GM12878 (cell line): ENCODE measurements around the gene STKLD1. TPM values are rescaled to one million over a fixed set of nuclear protein-coding genes. Genes with fewer than 3 reads are reported as not detected.

Experiments used
- BACH1 ChIP-seq: fragments of 450-650 bp; IDR thresholded peaks from 2 replicates; pipeline ENCODE4 v1.6.1; 2017; ENCODE audit warnings: mild to moderate bottlenecking, borderline replicate concordance
- BCL11A ChIP-seq: IDR thresholded peaks from 2 replicates; pipeline ENCODE4 v1.6.1; 2011; ENCODE audit warnings: low read depth, low read length
- CHD2 ChIP-seq: IDR thresholded peaks from 2 replicates; pipeline ENCODE4 v1.6.1; 2011; ENCODE audit warnings: low read depth, low read length, improper control_type of control experiment, borderline replicate concordance
- EP300 ChIP-seq, 2 experiments: fragments of 150-350 bp in 1 of 2; IDR thresholded peaks; 2 replicates each; pipeline ENCODE4 v1.6.1; 2011 to 2012; ENCODE audit warnings: low read depth in 2 of 2, low read length in 2 of 2, borderline replicate concordance in 1 of 2, improper control_type of control experiment in 1 of 2, inconsistent platforms in 1 of 2; ENCODE audit not compliant: control insufficient read depth in 1 of 2
- JUND ChIP-seq: IDR thresholded peaks from 2 replicates; pipeline ENCODE4 v1.6.1; 2012; ENCODE audit warnings: low read depth, mild to moderate bottlenecking, low read length, improper control_type of control experiment, moderate library complexity
- NRF1 ChIP-seq: conservative IDR thresholded peaks from 2 replicates; pipeline ENCODE4 v1.6.1; 2011; ENCODE audit warnings: mild to moderate bottlenecking, low read depth, low read length, improper control_type of control experiment
- POLR2A ChIP-seq: IDR thresholded peaks from 2 replicates; pipeline ENCODE4 v1.6.1; 2011; ENCODE audit warnings: low read depth, mild to moderate bottlenecking, low read length
- RAD21 ChIP-seq: IDR thresholded peaks from 2 replicates; pipeline ENCODE4 v1.6.1; 2011; ENCODE audit warnings: mild to moderate bottlenecking, low read depth, low read length, moderate library complexity; ENCODE audit not compliant: insufficient read depth
- SMAD1 ChIP-seq: fragments of 450-650 bp; IDR thresholded peaks from 2 replicates; pipeline ENCODE4 v1.6.1; 2018; ENCODE audit warnings: mild to moderate bottlenecking, low read depth; ENCODE audit not compliant: partially characterized antibody
- polyA plus RNA-seq, 11 experiments: library from polyadenylated mRNA; depleted of rRNA in 4 of 11; unstranded in 6 of 11; stranded (reverse) in 5 of 11; fragments of >200 nt; fragmentation: Nextera tagmentation in 4 of 11; fragmentation: Illumina TruSeq in 1 of 11; extraction: Ambion mirVana in 4 of 11; extraction: Trizol in 1 of 11; gene quantifications; 1 replicate in 1 of 11; 2 replicates in 10 of 11; pipeline versions ENCODE4 v1.2.1 to v1.2.3, GENCODE V29; 2011 to 2016; ENCODE audit warnings: inconsistent platforms in 2 of 11, missing spikeins in 2 of 11, low read depth in 1 of 11
- total RNA-seq, 4 experiments: library from RNA; depleted of rRNA in 3 of 4; stranded (reverse); fragments of >200 nt in 3 of 4; fragmentation: Illumina TruSeq in 1 of 4; extraction: Trizol in 1 of 4; gene quantifications; 2 replicates each; pipeline versions ENCODE4 v1.2.1 to v1.2.3, GENCODE V29; 2013 to 2021
- TF ChIP-seq, protein P1 (sequence below): IDR thresholded peaks from 2 replicates; pipeline ENCODE4 v1.6.1; 2012; ENCODE audit warnings: mild to moderate bottlenecking, low read depth, low read length
- TF ChIP-seq, protein P2 (sequence below): fragments of 150-350 bp; IDR thresholded peaks from 2 replicates; pipeline ENCODE4 v1.6.1; 2014; ENCODE audit warnings: mild to moderate bottlenecking, low read depth, low read length
- TF ChIP-seq, protein P3 (sequence below): fragments of 450-650 bp; IDR thresholded peaks from 2 replicates; pipeline ENCODE4 v1.6.1; 2018; ENCODE audit warnings: mild to moderate bottlenecking, low read depth, moderate library complexity; ENCODE audit not compliant: partially characterized antibody
- TF ChIP-seq, protein P4 (sequence below): fragments of 450-650 bp; formaldehyde crosslinking; IDR thresholded peaks from 2 replicates; pipeline ENCODE4 v1.4.0; 2020; ENCODE audit warnings: mild to moderate bottlenecking, moderate library complexity
- TF ChIP-seq, protein P5 (sequence below): fragments of 450-650 bp; IDR thresholded peaks from 2 replicates; pipeline ENCODE4 v1.6.1; 2016; ENCODE audit warnings: mild to moderate bottlenecking

STKLD1 gene
- total and polyA plus RNA-seq, 10 of the 15 experiments (the other 5 are each of a cell fraction or from before 2014, with no cell fraction given): 0.07 to 0.40 (median 0.29) TPM; not detected in 4

DNA sequence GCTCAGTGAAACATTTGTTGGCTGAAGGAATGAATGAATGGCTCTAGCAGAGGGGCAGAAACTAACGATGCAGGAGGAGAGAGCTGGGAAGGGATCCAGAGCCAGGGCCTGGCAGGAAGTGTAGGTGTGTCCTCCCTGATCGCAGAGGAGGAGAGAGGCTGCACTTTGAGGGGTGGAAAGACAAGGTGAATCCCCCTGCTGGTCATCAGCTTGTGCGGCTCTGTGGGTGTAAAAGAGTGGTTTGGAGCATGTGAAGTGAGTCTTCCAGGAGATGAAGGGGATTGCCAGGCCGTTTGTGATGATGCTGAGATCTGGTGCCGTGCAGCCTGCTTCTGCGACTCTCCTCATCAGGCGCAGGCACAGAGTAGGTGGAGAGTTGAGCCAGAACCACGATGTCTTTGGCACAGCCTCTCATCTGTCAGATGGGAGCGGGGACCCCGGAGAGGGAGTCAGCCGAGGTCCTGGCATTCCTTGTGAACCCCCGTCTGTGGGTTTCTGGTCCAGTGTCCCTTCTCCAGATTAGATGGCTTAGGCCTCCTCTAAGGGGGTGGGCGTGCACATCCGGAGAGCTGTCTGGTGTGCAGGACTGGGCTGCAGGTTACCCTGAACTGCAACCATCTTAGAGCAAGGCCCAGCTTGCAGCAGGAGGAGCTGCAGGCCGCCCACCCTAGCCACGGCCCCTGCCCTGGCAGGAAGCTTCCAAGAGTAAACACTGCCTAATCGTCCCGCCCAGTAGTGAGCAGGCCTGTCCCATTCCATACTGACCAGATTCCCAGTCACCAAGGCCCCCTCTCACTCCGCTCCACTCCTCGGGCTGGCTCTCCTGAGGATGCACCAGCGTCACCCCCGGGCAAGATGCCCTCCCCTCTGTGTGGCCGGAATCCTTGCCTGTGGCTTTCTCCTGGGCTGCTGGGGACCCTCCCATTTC is 45.7 kb downstream of the STKLD1 start, which contains the start of gene ADAMTS13 (continued):
- TF ChIP-seq, protein P1, sequence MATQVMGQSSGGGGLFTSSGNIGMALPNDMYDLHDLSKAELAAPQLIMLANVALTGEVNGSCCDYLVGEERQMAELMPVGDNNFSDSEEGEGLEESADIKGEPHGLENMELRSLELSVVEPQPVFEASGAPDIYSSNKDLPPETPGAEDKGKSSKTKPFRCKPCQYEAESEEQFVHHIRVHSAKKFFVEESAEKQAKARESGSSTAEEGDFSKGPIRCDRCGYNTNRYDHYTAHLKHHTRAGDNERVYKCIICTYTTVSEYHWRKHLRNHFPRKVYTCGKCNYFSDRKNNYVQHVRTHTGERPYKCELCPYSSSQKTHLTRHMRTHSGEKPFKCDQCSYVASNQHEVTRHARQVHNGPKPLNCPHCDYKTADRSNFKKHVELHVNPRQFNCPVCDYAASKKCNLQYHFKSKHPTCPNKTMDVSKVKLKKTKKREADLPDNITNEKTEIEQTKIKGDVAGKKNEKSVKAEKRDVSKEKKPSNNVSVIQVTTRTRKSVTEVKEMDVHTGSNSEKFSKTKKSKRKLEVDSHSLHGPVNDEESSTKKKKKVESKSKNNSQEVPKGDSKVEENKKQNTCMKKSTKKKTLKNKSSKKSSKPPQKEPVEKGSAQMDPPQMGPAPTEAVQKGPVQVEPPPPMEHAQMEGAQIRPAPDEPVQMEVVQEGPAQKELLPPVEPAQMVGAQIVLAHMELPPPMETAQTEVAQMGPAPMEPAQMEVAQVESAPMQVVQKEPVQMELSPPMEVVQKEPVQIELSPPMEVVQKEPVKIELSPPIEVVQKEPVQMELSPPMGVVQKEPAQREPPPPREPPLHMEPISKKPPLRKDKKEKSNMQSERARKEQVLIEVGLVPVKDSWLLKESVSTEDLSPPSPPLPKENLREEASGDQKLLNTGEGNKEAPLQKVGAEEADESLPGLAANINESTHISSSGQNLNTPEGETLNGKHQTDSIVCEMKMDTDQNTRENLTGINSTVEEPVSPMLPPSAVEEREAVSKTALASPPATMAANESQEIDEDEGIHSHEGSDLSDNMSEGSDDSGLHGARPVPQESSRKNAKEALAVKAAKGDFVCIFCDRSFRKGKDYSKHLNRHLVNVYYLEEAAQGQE: no peak
- no peak for TF ChIP-seq NRF1
- TF ChIP-seq JUND: no peak
- TF ChIP-seq EP300 (IDR thresholded peaks at IDR 0.05; ENCODE audit: borderline replicate concordance in 1 of 2, control insufficient read depth in 1 of 2, low read depth in 2 of 2, low read length in 2 of 2): peak; percentile 28 to 70; a peak in 1 of 4 replicates
- TF ChIP-seq CHD2: peak; percentile 38; the same call in 1 of the 2 replicates
- TF ChIP-seq RAD21: no peak
- TF ChIP-seq, protein P2, sequence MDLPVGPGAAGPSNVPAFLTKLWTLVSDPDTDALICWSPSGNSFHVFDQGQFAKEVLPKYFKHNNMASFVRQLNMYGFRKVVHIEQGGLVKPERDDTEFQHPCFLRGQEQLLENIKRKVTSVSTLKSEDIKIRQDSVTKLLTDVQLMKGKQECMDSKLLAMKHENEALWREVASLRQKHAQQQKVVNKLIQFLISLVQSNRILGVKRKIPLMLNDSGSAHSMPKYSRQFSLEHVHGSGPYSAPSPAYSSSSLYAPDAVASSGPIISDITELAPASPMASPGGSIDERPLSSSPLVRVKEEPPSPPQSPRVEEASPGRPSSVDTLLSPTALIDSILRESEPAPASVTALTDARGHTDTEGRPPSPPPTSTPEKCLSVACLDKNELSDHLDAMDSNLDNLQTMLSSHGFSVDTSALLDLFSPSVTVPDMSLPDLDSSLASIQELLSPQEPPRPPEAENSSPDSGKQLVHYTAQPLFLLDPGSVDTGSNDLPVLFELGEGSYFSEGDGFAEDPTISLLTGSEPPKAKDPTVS: no peak
- TF ChIP-seq, protein P3, sequence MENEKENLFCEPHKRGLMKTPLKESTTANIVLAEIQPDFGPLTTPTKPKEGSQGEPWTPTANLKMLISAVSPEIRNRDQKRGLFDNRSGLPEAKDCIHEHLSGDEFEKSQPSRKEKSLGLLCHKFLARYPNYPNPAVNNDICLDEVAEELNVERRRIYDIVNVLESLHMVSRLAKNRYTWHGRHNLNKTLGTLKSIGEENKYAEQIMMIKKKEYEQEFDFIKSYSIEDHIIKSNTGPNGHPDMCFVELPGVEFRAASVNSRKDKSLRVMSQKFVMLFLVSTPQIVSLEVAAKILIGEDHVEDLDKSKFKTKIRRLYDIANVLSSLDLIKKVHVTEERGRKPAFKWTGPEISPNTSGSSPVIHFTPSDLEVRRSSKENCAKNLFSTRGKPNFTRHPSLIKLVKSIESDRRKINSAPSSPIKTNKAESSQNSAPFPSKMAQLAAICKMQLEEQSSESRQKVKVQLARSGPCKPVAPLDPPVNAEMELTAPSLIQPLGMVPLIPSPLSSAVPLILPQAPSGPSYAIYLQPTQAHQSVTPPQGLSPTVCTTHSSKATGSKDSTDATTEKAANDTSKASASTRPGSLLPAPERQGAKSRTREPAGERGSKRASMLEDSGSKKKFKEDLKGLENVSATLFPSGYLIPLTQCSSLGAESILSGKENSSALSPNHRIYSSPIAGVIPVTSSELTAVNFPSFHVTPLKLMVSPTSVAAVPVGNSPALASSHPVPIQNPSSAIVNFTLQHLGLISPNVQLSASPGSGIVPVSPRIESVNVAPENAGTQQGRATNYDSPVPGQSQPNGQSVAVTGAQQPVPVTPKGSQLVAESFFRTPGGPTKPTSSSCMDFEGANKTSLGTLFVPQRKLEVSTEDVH: no peak
- TF ChIP-seq, protein P4, sequence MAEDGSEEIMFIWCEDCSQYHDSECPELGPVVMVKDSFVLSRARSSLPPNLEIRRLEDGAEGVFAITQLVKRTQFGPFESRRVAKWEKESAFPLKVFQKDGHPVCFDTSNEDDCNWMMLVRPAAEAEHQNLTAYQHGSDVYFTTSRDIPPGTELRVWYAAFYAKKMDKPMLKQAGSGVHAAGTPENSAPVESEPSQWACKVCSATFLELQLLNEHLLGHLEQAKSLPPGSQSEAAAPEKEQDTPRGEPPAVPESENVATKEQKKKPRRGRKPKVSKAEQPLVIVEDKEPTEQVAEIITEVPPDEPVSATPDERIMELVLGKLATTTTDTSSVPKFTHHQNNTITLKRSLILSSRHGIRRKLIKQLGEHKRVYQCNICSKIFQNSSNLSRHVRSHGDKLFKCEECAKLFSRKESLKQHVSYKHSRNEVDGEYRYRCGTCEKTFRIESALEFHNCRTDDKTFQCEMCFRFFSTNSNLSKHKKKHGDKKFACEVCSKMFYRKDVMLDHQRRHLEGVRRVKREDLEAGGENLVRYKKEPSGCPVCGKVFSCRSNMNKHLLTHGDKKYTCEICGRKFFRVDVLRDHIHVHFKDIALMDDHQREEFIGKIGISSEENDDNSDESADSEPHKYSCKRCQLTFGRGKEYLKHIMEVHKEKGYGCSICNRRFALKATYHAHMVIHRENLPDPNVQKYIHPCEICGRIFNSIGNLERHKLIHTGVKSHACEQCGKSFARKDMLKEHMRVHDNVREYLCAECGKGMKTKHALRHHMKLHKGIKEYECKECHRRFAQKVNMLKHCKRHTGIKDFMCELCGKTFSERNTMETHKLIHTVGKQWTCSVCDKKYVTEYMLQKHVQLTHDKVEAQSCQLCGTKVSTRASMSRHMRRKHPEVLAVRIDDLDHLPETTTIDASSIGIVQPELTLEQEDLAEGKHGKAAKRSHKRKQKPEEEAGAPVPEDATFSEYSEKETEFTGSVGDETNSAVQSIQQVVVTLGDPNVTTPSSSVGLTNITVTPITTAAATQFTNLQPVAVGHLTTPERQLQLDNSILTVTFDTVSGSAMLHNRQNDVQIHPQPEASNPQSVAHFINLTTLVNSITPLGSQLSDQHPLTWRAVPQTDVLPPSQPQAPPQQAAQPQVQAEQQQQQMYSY (CRISPR knock-in tag): no peak
- peak; percentile 57; the same call in 1 of the 2 replicates for TF ChIP-seq POLR2A
- TF ChIP-seq SMAD1: no peak
- no peak for TF ChIP-seq BACH1
- TF ChIP-seq BCL11A: no peak
- TF ChIP-seq, protein P5, sequence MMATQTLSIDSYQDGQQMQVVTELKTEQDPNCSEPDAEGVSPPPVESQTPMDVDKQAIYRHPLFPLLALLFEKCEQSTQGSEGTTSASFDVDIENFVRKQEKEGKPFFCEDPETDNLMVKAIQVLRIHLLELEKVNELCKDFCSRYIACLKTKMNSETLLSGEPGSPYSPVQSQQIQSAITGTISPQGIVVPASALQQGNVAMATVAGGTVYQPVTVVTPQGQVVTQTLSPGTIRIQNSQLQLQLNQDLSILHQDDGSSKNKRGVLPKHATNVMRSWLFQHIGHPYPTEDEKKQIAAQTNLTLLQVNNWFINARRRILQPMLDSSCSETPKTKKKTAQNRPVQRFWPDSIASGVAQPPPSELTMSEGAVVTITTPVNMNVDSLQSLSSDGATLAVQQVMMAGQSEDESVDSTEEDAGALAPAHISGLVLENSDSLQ: peak; percentile 53; the same call in 1 of the 2 replicates
